SK-N-SH treated with all-trans-retinoic acid at 6 μM for 48 hours (cell line): ENCODE measurements around the gene LMNTD2.

Experiments
- ATAC-seq: fragments of 200-7000 bp; cut with Tn5 transposase; 3 replicates; pipeline ENCODE4 v1.9.1; 2020; ENCODE audit warnings: mild to moderate bottlenecking, moderate library complexity
- CREB5 ChIP-seq: fragments of 250-450 bp; sonication (Bioruptor Pico); IDR thresholded peaks from 2 replicates; pipeline ENCODE4 v1.5.1; 2020; ENCODE audit warnings: low read depth, mild to moderate bottlenecking, moderate library complexity
- CSDC2 ChIP-seq: fragments of 250-450 bp; sonication (Bioruptor Pico); IDR thresholded peaks from 2 replicates; pipeline ENCODE4 v1.5.0; 2020; ENCODE audit warnings: mild to moderate bottlenecking, moderate library complexity
- ESRRG ChIP-seq: fragments of 250-450 bp; sonication (Bioruptor Pico); IDR thresholded peaks from 2 replicates; pipeline ENCODE4 v1.6.1; 2021; ENCODE audit warnings: mild to moderate bottlenecking
- GLIS3 ChIP-seq: fragments of 250-450 bp; sonication (Bioruptor Pico); IDR thresholded peaks from 2 replicates; pipeline ENCODE4 v1.5.0; 2020; ENCODE audit warnings: mild to moderate bottlenecking, moderate library complexity
- OSR1 ChIP-seq: fragments of 250-450 bp; sonication (Bioruptor Pico); IDR thresholded peaks from 2 replicates; pipeline ENCODE4 v1.8.0; 2022; ENCODE audit warnings: moderate library complexity, mild to moderate bottlenecking, inconsistent platforms
- PPARA ChIP-seq: fragments of 250-450 bp; sonication (Bioruptor Pico); IDR thresholded peaks from 2 replicates; pipeline ENCODE4 v1.5.0; 2020; ENCODE audit warnings: mild to moderate bottlenecking, borderline replicate concordance
- RARB ChIP-seq: fragments of 250-450 bp; sonication (Bioruptor Pico); IDR thresholded peaks from 2 replicates; pipeline ENCODE4 v1.8.0; 2021; ENCODE audit warnings: mild to moderate bottlenecking, moderate library complexity
- SNAI2 ChIP-seq: fragments of 250-450 bp; sonication (Bioruptor Pico); IDR thresholded peaks from 2 replicates; pipeline ENCODE4 v1.5.0; 2020; ENCODE audit warnings: mild to moderate bottlenecking, moderate library complexity
- TCF4 ChIP-seq: fragments of 250-450 bp; sonication (Bioruptor Pico); IDR thresholded peaks from 2 replicates; pipeline ENCODE4 v1.8.0; 2021; ENCODE audit warnings: mild to moderate bottlenecking, moderate library complexity, borderline replicate concordance
- TOX ChIP-seq: fragments of 250-450 bp; sonication (Bioruptor Pico); IDR thresholded peaks from 2 replicates; pipeline ENCODE4 v1.8.0; 2021; ENCODE audit warnings: mild to moderate bottlenecking, moderate library complexity, borderline replicate concordance
- TSHZ2 ChIP-seq: fragments of 250-450 bp; sonication (Bioruptor Pico); IDR thresholded peaks from 2 replicates; pipeline ENCODE4 v1.5.0; 2020; ENCODE audit warnings: mild to moderate bottlenecking, moderate library complexity
- ZC3H10 ChIP-seq: fragments of 250-450 bp; sonication (Bioruptor Pico); IDR thresholded peaks from 2 replicates; pipeline ENCODE4 v1.5.1; 2021; ENCODE audit warnings: mild to moderate bottlenecking, moderate library complexity
- ZFP3 ChIP-seq: fragments of 250-450 bp; sonication (Bioruptor Pico); IDR thresholded peaks from 2 replicates; pipeline ENCODE4 v1.5.0; 2020; ENCODE audit warnings: mild to moderate bottlenecking, moderate library complexity
- ZFP30 ChIP-seq: fragments of 450-650 bp; formaldehyde crosslinking; IDR thresholded peaks from 2 replicates; pipeline ENCODE4 v1.5.0; 2022; ENCODE audit warnings: mild to moderate bottlenecking, moderate library complexity
- ZNF565 ChIP-seq: fragments of 450-650 bp; formaldehyde crosslinking; conservative IDR thresholded peaks from 2 replicates; pipeline ENCODE4 v1.5.0; 2020; ENCODE audit warnings: low read depth, mild to moderate bottlenecking, moderate library complexity
- ZNF70 ChIP-seq: fragments of 450-650 bp; formaldehyde crosslinking; IDR thresholded peaks from 2 replicates; pipeline ENCODE4 v1.5.0; 2020; ENCODE audit warnings: mild to moderate bottlenecking, moderate library complexity
- ZNF8 ChIP-seq: fragments of 450-650 bp; formaldehyde crosslinking; IDR thresholded peaks from 2 replicates; pipeline ENCODE4 v1.5.0; 2020; ENCODE audit warnings: mild to moderate bottlenecking, moderate library complexity
- TF ChIP-seq, protein P1 (sequence below): fragments of 250-450 bp; sonication (Bioruptor Pico); IDR thresholded peaks from 2 replicates; pipeline ENCODE4 v1.8.0; 2020; ENCODE audit warnings: mild to moderate bottlenecking, moderate library complexity, borderline replicate concordance
- TF ChIP-seq, protein P2 (sequence below): fragments of 250-450 bp; sonication (Bioruptor Pico); IDR thresholded peaks from 2 replicates; pipeline ENCODE4 v1.5.1; 2021; ENCODE audit warnings: mild to moderate bottlenecking, moderate library complexity

LMNTD2 gene

DNA sequence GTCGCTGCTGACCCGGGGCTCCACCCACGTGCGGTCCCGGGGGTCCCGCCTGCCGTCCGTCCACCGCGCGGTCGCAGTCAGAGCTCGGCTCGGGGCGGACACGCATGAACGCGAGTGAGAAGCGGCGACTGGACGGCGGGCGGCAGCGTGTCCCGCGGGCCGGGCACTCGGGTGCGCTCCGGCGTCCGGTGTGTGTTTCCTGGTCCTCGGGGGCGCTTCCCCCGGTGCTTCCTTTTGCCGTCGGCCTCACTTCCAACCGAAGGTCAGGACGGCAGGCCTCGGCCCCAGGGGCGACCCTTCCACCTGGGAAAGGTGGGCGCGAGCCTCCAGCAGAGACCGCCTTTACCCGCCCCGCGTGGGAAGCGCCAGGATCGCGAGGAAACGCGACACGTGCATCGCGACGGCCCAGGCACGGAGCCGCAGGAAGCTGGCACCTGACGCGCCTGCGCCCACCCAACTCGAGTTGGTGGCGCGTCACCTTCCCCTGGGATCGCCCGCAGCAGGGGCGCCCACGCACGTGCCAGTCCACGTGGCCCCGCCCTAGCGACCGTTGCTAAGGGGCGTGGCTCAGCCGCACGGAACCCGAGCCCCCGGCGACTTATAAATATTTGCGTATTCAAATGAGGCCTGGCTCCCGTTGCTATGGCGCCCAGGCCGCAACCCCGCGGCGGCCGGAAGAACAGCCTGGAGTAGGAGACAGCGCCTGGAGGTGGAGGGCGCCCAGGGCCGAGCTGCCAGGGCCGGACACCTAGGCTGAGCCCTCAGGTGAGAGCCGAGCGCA is 23.5 kb downstream of the LMNTD2 start, which contains the start of gene LRRC56:
LRRC56 (plus strand) TSS at position 687 of the 781 bp plus-strand sequence. CDS start 3,158 bp downstream, outside the sequence.
- TF ChIP-seq, protein P1, sequence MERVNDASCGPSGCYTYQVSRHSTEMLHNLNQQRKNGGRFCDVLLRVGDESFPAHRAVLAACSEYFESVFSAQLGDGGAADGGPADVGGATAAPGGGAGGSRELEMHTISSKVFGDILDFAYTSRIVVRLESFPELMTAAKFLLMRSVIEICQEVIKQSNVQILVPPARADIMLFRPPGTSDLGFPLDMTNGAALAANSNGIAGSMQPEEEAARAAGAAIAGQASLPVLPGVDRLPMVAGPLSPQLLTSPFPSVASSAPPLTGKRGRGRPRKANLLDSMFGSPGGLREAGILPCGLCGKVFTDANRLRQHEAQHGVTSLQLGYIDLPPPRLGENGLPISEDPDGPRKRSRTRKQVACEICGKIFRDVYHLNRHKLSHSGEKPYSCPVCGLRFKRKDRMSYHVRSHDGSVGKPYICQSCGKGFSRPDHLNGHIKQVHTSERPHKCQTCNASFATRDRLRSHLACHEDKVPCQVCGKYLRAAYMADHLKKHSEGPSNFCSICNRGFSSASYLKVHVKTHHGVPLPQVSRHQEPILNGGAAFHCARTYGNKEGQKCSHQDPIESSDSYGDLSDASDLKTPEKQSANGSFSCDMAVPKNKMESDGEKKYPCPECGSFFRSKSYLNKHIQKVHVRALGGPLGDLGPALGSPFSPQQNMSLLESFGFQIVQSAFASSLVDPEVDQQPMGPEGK (CRISPR knock-in tag) = no peak
- TF ChIP-seq TSHZ2 (CRISPR knock-in tag) (no peak), CSDC2 (no peak), ESRRG (CRISPR knock-in tag) (no peak), OSR1 (CRISPR knock-in tag) (no peak), ZC3H10 (no peak), TCF4 (no peak)
- no peak for ATAC-seq

GRCh38 chr11:535519-536454 is 24.8 kb downstream of the LMNTD2 start, which contains the start of gene HRAS:
Gene HRAS (minus strand): TSS chr11:535576.
- ATAC-seq = peak; percentile 97
- TF ChIP-seq ZC3H10 (no peak), SNAI2 (no peak), ZFP30 (CRISPR knock-in tag) (no peak), OSR1 (CRISPR knock-in tag) (no peak), TCF4 (no peak), GLIS3 (CRISPR knock-in tag) (no peak), CSDC2 (no peak), TOX (CRISPR knock-in tag) (no peak), ESRRG (CRISPR knock-in tag) (no peak), ZFP3 (CRISPR knock-in tag) (no peak), PPARA (CRISPR knock-in tag) (no peak), ZNF565 (no peak), CREB5 (CRISPR knock-in tag) (no peak), ZNF8 (no peak), RARB (no peak), ZNF70 (CRISPR knock-in tag) (no peak)
- TF ChIP-seq, protein P1 (CRISPR knock-in tag) = no peak
- TF ChIP-seq, protein P2, sequence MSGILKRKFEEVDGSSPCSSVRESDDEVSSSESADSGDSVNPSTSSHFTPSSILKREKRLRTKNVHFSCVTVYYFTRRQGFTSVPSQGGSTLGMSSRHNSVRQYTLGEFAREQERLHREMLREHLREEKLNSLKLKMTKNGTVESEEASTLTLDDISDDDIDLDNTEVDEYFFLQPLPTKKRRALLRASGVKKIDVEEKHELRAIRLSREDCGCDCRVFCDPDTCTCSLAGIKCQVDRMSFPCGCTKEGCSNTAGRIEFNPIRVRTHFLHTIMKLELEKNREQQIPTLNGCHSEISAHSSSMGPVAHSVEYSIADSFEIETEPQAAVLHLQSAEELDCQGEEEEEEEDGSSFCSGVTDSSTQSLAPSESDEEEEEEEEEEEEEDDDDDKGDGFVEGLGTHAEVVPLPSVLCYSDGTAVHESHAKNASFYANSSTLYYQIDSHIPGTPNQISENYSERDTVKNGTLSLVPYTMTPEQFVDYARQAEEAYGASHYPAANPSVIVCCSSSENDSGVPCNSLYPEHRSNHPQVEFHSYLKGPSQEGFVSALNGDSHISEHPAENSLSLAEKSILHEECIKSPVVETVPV (CRISPR knock-in tag) = no peak

GRCh38 chr11:535210-535518 is 25.4 kb downstream of the LMNTD2 start:
- no peak for ATAC-seq
- no peak for TF ChIP-seq ZNF70 (CRISPR knock-in tag)
- TF ChIP-seq RARB = no peak
- TF ChIP-seq TCF4 = no peak
- TF ChIP-seq ZFP30 (CRISPR knock-in tag) = no peak
